Activated CD4-positive, alpha-beta T cell treated with anti-CD3 and anti-CD28 coated beads, Interleukin-2, amount 10 ng/mL, durations not matched to agents 24 days and 14 days (primary cell): ENCODE results near the gene RFPL3. TPM values are rescaled to one million over a fixed set of nuclear protein-coding genes. Genes with fewer than 3 reads are reported as not detected.
"Not testable (repeated sequence)": the region's sequence is repeated elsewhere in the genome, so short reads cannot be mapped to it uniquely, and the experiment has no call there.

Source experiments
- DNase-seq: peaks from one replicate; pipeline ENCODE4 v3.0.0; 2022
- H3K27ac Mint-ChIP-seq: one replicate; pipeline ENCODE4 v1.8.0; 2022; ENCODE audit warnings: mild to moderate bottlenecking, mixed read lengths
- H3K27me3 Mint-ChIP-seq: one replicate; pipeline ENCODE4 v1.8.0; 2022; ENCODE audit warnings: mixed read lengths
- H3K36me3 Mint-ChIP-seq: one replicate; pipeline ENCODE4 v1.8.0; 2022; ENCODE audit warnings: low read depth, mild to moderate bottlenecking, mixed read lengths
- H3K4me1 Mint-ChIP-seq: one replicate; pipeline ENCODE4 v1.8.0; 2021; ENCODE audit warnings: mixed read lengths
- H3K4me3 Mint-ChIP-seq: one replicate; pipeline ENCODE4 v1.8.0; 2022; ENCODE audit warnings: mild to moderate bottlenecking, moderate library complexity, mixed read lengths
- H3K9me3 Mint-ChIP-seq: one replicate; pipeline ENCODE4 v1.8.0; 2021; ENCODE audit warnings: mixed read lengths
- intact Hi-C: fragments of 100-400 bp; cut with micrococcal nuclease; formaldehyde crosslinking; loops from one replicate; pipeline ENCODE4 v1.15.1; 2023
- total RNA-seq: library from RNA; stranded (reverse); gene quantifications from 2 replicates; pipeline ENCODE4 v1.2.3, GENCODE V29; 2022

RFPL3 gene
- total RNA-seq, 1 donor from 2014 or later, result not detected

DNA sequence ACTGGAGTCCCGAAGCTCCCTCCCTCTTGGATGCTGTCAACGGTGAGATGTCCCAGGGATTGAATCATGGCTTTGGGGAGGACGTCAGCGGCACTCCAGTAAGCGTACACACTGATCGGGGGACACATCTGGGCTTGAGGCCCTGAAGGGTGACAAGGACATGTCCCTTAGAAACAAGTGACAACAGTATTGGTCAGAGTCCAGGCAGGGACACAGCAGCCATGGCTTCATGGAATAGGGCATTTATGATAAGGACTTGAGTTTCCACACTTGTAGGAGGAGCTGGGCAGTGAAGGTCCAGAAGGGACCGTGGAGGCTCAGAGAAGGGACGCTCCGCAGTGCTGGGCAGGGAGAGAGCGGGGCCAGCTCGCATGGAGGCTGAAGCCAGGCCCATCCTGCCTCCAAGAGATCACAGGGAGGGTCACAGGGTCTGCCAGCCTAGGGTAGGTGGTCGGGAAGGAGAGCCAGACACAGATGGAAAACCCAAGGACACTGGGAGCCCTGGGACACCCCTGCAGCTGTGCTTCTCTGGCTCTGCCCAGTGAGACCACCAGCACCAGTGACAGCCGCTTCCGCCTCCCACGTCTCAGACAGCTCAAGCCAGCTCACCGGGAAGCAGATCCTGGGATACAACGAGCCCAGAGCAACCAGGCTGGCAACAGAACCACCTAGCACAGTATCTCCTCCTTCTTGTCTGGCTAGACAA, 22.9 kb upstream of the RFPL3 start:
- Mint-ChIP-seq H3K4me3 (no peak overlapping the region), H3K36me3 (no peaks in the 10 kb centered on the region)

DNA sequence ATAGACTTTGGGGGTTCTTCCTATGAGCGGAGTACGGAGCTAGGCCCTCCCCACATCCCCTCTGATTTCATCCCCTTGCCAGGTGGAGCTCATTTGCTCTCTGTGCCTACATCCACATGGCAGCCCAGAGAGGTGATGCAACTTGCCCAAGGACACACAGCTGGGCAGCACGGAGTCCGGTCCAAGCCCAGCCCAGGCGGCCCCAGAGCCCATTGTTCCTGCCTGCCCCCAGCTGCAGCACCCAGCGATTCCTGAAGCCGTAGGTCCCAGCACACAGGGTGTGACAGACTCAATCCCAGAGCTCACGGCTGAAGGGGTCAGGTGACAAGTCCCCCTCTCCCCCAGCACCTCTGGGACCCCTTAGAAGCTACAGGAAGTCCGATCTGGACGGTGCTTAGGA, 22.2 kb upstream of the RFPL3 start:
- Mint-ChIP-seq H3K4me3 (no peak overlapping the region), H3K9me3 (no peaks in the 10 kb centered on the region), H3K36me3 (no peaks in the 10 kb centered on the region), H3K27ac (no peak overlapping the region), H3K4me1 (no peaks in the 10 kb centered on the region), H3K27me3 (peaks cover 6% of the 10 kb centered on the region)
- no peak for DNase-seq
- intact Hi-C loops, result no loop called here

More for the DNA sequence above, 22.9 kb upstream of the RFPL3 start:
- Mint-ChIP-seq H3K27me3 (peaks cover 3% of the 10 kb centered on the region), H3K4me1 (no peaks in the 10 kb centered on the region), H3K9me3 (no peaks in the 10 kb centered on the region), H3K27ac (no peak overlapping the region)
- DNase-seq, result no peak
- intact Hi-C loops, result no loop called here

DNA sequence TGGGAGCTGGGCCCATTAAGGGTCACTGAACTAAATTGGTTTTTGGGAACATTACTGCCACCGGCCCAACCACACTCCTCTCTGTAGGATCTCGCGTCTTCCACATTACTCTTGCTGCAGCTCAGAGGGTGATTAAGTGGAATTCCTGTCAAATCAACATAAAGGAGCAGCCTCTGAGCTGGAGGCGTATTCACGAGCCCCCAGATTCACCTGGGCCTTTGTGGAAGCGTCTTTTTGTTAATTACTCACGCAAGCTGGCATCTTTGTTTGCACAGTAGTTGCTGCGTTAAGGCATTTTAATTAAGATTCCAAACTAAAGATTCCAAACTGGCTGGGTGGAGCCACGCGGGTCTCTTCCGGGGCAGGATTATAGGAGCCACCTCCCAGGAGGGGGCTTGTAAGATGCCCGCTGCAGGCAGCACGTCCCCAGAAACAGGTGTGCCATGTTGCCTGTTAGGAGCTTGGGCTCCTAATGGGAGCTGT, 21.5 kb upstream of the RFPL3 start:
- Mint-ChIP-seq H3K9me3 (no peaks in the 10 kb centered on the region), H3K27ac (no peak overlapping the region)

DNA sequence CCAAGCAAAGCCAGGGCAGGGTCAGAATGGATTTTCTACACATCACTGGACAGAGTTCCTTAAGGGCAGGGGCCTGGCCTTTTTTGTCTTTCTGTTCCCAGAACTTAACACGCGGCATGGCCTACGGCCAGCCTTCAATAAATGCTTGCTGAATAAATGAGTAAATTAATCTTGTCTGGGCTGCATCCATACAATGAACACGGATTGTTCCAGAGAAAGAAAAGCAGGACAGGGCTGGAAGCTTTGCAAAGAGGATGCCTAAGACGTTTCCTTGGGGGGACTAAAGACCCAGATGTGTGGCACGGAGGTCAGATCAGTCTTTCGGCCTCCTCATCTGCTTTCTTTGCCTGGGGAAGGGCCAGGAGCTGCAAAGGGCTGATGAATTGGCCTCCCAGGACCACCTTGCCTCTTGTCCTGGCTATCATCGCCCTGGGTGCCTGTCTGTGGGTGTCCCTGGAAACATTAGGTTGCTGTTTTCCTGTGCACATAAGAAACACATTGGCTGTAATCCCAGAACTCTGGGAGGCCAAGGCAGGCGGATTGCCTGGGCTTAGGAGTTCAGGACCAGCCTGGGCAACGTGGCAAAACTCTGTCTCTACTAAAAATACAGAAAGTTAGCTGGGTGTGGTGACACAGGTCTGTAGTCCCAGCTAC, 20.8 kb upstream of the RFPL3 start:
- intact Hi-C loops, result no loop called here
- peaks cover 13% of the 10 kb centered on the region for H3K27me3 Mint-ChIP-seq
- H3K9me3 Mint-ChIP-seq, result no peaks in the 10 kb centered on the region
- H3K4me1 Mint-ChIP-seq, result no peaks in the 10 kb centered on the region
- H3K36me3 Mint-ChIP-seq, result no peaks in the 10 kb centered on the region
- no peak for DNase-seq
- no peak overlapping the region for H3K27ac Mint-ChIP-seq
- no peak overlapping the region for H3K4me3 Mint-ChIP-seq

More for the DNA sequence above, 21.5 kb upstream of the RFPL3 start:
- Mint-ChIP-seq H3K4me1 (no peaks in the 10 kb centered on the region), H3K27me3 (peaks cover 8% of the 10 kb centered on the region), H3K36me3 (no peaks in the 10 kb centered on the region), H3K4me3 (no peak overlapping the region)
- intact Hi-C loops, result no loop called here
- no peak for DNase-seq

DNA sequence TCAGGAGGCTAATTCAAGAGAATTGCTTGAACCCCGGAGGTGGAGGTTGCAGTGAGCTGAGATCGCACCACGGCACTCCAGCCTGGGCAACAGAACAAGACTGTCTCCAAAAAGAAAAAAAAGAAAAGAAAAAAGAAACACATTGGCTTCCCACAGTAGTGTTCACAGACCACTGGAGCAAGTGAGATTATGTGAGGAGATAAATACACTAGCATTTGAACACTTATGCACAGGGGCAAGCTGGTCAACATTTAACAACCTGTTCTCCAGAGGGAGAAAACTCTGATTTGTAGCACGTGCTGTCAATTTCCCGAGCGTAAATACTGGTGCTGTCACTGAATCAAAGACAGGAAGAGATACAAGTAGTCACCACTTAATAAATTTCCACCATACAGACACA, 20.2 kb upstream of the RFPL3 start:
- H3K27ac Mint-ChIP-seq, H3K4me1 Mint-ChIP-seq, intact Hi-C loops: not testable (repeated sequence)

DNA sequence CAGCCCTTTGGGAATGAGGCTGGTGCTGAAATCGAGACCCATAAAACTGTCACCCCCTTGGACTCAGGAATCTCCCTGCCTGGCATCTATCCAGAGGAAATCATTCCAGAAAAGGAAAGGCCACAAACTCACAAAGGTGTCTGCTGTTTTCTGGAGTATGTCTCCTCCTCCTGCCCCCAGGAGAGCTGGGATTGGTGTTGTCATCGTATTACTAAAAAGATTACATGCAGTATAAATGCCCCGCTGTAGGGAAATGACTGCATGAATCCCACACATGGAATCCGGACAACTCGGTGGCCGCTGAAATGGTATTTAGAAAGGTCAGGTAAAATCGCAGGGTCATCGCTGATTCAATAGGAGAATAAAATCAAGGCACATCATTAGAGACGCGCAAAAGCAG, 18.9 kb upstream of the RFPL3 start:
- DNase-seq, result no peak
- H3K4me1 Mint-ChIP-seq, result peaks cover 5% of the 10 kb centered on the region
- no peak overlapping the region for H3K27ac Mint-ChIP-seq
- peaks cover 22% of the 10 kb centered on the region for H3K27me3 Mint-ChIP-seq
- intact Hi-C loops, result no loop called here
- H3K4me3 Mint-ChIP-seq, result no peak overlapping the region
- no peaks in the 10 kb centered on the region for H3K9me3 Mint-ChIP-seq
- no peaks in the 10 kb centered on the region for H3K36me3 Mint-ChIP-seq

More for the DNA sequence above, 20.2 kb upstream of the RFPL3 start:
- not testable (repeated sequence) for DNase-seq, H3K9me3 Mint-ChIP-seq, H3K36me3 Mint-ChIP-seq, H3K4me3 Mint-ChIP-seq
- peaks cover 13% of the 10 kb centered on the region for H3K27me3 Mint-ChIP-seq

DNA sequence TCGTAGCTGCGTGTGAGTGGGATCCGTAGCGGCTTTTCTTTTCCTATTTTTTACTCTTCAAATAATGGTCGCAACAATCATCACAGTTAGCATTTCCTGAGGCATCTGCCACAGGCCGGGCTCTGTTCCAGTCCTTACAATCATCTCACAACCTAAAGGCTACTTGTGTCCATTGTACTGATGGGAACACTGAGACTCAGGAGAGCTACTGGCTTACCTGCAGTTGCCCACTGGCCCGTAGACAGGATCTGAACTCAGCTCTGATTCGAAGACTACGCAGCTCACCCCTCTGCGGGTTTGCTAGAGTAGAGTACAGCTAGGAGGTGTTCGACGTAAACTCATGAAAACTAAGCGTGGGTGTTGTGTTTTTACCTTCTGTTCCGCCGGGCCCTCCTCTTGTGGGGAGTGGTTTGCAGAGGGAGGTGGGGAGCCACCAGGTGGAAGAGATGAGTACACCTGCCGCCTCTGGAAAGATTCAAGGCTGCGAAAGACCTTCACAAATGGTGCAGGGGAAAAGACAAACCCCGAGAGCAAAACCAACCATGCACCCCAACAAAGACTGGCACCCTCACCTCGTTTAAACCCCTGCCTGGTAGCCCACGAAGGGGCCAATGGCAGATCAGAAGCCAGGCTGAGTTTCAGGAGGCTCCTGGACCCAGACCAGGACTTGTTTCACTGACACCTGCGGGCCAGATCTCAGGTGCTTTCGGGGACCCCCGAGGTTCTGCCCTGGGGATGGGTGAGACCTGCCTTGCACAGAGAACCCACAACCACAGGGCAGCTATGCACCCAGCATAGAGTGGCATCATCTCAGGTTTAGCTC, 18.3 kb upstream of the RFPL3 start:
- Mint-ChIP-seq H3K36me3 (no peaks in the 10 kb centered on the region), H3K27ac (no peak overlapping the region), H3K4me3 (no peak overlapping the region), H3K27me3 (peaks cover 24% of the 10 kb centered on the region), H3K4me1 (peaks cover 7% of the 10 kb centered on the region), H3K9me3 (no peaks in the 10 kb centered on the region)
- intact Hi-C loops, result no loop called here
- no peak for DNase-seq

DNA sequence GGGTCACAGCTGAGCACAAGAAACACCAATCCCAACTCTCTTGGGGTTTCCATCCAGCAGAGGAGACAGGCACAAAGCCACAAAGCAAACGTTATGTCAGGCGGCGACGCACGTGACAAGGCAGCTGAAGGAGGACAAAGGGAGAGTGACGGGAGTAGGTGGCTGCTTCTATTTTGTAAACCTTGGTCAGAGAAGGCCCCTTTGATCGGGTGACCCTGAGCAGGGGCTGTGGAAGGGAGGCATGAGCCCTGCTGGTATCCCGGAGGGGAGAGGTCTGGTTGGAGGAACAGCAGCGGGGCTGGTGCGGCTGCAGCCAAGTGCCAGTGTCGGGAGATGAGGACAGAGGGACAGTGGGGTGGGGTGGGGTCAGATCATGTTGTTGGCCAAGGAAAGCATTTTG, 17.3 kb upstream of the RFPL3 start:
- intact Hi-C loops, result no loop called here
- H3K27me3 Mint-ChIP-seq, result peaks cover 31% of the 10 kb centered on the region
- no peak overlapping the region for H3K4me3 Mint-ChIP-seq
- no peaks in the 10 kb centered on the region for H3K36me3 Mint-ChIP-seq
- H3K4me1 Mint-ChIP-seq, result peaks cover 7% of the 10 kb centered on the region
- H3K27ac Mint-ChIP-seq, result no peak overlapping the region
- no peaks in the 10 kb centered on the region for H3K9me3 Mint-ChIP-seq
- DNase-seq, result no peak

DNA sequence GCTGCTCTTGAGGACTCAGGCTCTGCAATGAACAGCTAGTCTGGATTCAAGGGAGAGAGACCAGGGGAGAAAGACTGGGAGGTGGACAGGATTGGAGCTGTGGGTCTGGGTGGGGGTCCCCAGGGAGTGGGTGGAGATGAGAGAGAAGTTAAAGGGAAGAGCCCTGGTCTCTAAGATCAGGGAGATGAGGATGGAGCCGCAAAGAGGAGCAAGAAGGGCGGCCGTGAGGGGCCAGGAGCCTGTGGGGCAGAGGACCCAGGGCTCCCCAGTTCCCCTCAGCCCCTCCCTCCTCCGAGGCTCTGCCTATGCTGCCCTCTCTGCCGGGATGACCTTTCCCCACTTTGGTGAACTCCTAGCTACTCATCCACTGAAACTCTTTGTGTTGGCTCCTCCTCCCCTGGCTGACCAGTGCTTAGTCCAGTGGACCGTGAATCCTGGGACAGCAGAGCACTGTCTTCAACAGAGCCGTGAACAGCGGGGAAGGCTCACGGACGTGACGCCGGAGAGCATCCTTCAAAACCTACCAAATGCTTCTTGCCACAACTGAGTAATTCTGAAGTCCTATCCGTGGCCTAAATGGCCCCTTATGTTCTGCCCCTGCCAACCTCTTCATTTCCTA, 16.4 kb upstream of the RFPL3 start:
- Mint-ChIP-seq H3K4me1 (peaks cover 7% of the 10 kb centered on the region), H3K4me3 (no peak overlapping the region), H3K9me3 (no peaks in the 10 kb centered on the region), H3K27ac (no peak overlapping the region), H3K36me3 (no peaks in the 10 kb centered on the region), H3K27me3 (peaks cover 38% of the 10 kb centered on the region)
- no peak for DNase-seq
- intact Hi-C loops, result no loop called here

DNA sequence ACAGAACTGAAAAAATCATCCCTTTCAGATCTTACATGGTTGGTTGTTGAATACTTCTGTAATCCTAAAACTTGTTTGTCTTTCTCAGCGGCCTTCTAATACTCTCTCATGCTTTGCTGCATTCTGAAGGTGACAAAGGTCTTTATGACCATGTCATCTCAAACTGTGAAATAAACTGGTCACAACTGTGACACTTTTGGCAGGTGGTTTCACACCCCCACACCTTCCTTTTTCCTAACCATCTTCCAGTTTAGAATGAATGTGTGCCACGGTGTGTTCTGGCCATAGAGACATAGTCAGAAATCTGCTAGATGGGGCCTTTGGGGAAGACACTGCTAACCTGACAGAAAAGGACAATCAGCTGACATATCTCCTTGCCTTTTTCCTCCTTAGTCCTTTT, 14.7 kb upstream of the RFPL3 start:
- Mint-ChIP-seq H3K36me3 (no peaks in the 10 kb centered on the region), H3K27ac (no peak overlapping the region), H3K9me3 (no peaks in the 10 kb centered on the region), H3K4me3 (no peak overlapping the region), H3K27me3 (peaks cover 42% of the 10 kb centered on the region), H3K4me1 (peaks cover 7% of the 10 kb centered on the region)
- no peak for DNase-seq
- intact Hi-C loops, result no loop called here

DNA sequence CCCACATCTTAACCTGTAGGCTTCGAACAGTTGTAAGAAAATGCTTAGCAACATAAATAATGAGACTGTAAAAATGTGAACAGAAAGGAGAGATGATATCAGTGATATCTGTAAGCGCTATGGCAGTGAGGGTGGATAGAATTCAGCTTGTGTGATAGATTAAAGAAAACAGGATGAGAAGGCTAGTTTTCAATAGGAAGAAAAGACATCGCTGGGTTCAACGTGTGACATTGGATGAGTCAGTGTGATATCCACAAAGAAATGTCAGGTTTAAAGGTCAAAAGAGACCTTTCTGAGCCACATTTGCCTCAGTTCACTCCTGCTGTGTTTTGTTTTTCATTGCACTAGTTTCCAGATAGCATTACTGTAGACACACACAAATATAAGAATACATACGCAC, 13.7 kb upstream of the RFPL3 start:
- H3K36me3 Mint-ChIP-seq, result no peaks in the 10 kb centered on the region

DNA sequence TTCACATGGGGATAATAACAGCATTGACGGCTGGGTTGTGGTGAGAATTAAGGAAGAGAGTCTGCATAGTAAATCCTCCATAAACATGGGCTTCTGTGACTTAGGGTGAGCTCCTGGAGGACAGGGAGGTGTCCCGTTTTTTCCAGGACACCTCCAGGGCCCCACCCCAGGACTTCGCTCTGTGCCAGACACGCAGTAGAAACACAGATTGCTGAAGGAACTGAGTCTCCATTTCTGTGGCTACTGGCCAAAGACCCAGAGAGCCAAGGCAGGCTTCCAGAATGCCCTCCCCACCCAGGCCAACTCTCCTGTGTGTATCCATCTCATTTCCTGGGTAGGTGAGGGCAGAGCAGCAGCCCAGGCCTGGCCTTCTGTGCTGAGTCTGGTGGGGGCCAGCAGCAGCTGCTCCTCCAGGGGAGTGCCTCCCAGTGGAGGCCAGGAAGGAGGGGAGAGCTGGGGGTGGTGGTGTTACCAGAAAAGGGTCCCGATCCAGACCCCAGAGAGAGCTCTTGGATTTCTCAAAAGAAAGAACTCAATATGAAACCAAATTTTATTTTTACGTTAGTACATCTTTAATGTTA, 9.5 kb upstream of the RFPL3 start:
- Mint-ChIP-seq H3K4me3 (no peak overlapping the region), H3K27ac (no peak overlapping the region), H3K36me3 (no peaks in the 10 kb centered on the region), H3K9me3 (no peaks in the 10 kb centered on the region), H3K27me3 (peaks cover 28% of the 10 kb centered on the region), H3K4me1 (peaks cover 3% of the 10 kb centered on the region)
- DNase-seq, result no peak
- intact Hi-C loops, result no loop called here

More for the DNA sequence above, 13.7 kb upstream of the RFPL3 start:
- H3K27ac Mint-ChIP-seq, result no peak overlapping the region
- intact Hi-C loops, result no loop called here
- no peak for DNase-seq
- H3K4me3 Mint-ChIP-seq, result no peak overlapping the region
- H3K4me1 Mint-ChIP-seq, result peaks cover 7% of the 10 kb centered on the region
- H3K27me3 Mint-ChIP-seq, result peaks cover 42% of the 10 kb centered on the region
- no peaks in the 10 kb centered on the region for H3K9me3 Mint-ChIP-seq

DNA sequence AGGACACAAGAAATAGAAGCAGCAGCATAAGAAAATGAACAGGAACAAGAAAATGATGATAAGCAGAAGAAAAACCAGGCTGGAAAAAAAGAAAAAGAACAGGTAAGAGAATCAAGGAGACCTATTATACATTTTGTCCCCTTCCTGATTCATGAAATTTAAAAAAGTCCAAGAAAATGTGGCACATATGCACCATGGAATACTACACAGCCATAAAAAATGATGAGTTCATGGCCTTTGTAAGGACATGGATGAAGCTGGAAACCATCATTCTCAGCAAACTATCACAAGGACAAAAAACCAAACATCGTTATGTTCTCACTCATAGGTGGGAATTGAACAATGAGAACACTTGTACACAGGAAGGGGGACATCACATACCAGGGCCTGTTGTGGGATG, 5.8 kb upstream of the RFPL3 start:
- H3K9me3 Mint-ChIP-seq, H3K4me3 Mint-ChIP-seq, intact Hi-C loops, DNase-seq, H3K4me1 Mint-ChIP-seq, H3K27me3 Mint-ChIP-seq, H3K36me3 Mint-ChIP-seq, H3K27ac Mint-ChIP-seq: not testable (repeated sequence)
